NB4 (cell line): ENCODE data around the gene ADSS1.

Source experiments
- MYC ChIP-seq: IDR thresholded peaks from 2 replicates; pipeline ENCODE4 v1.6.1; 2011; ENCODE audit warnings: low read depth, low read length
- POLR2A ChIP-seq: IDR thresholded peaks from 2 replicates; pipeline ENCODE4 v1.6.1; 2011; ENCODE audit warnings: mild to moderate bottlenecking; ENCODE audit not compliant: insufficient read length; ENCODE audit errors: extremely low read depth
- TF ChIP-seq, protein P1 (sequence below): IDR thresholded peaks from one replicate; pipeline ENCODE4 v1.5.1; 2012; ENCODE audit warnings: low read depth, low read length

DNA sequence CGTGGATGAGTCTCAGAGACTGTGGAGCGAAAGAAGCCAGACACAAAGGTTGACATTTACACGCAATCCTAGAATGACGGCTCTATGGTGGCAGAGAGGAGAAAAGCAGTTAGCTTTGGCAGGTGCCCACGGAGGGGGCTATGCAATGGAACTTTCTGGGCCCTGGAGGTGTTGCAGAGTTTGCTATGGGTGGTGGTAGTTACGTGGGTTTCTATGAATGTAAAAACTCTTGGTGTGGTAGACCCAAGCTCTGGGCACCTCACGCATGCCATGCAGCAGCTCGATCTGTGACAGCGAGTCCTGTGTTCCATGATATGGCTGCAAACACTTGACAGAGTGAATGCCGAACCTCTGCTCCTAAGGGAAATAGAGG is 39.6 kb upstream of the ADSS1 start:
- TF ChIP-seq, protein P1, sequence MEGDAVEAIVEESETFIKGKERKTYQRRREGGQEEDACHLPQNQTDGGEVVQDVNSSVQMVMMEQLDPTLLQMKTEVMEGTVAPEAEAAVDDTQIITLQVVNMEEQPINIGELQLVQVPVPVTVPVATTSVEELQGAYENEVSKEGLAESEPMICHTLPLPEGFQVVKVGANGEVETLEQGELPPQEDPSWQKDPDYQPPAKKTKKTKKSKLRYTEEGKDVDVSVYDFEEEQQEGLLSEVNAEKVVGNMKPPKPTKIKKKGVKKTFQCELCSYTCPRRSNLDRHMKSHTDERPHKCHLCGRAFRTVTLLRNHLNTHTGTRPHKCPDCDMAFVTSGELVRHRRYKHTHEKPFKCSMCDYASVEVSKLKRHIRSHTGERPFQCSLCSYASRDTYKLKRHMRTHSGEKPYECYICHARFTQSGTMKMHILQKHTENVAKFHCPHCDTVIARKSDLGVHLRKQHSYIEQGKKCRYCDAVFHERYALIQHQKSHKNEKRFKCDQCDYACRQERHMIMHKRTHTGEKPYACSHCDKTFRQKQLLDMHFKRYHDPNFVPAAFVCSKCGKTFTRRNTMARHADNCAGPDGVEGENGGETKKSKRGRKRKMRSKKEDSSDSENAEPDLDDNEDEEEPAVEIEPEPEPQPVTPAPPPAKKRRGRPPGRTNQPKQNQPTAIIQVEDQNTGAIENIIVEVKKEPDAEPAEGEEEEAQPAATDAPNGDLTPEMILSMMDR: no peak
- TF ChIP-seq MYC (no peak), POLR2A (no peak)
